ENCODE results near the gene ATXN1.

DNA sequence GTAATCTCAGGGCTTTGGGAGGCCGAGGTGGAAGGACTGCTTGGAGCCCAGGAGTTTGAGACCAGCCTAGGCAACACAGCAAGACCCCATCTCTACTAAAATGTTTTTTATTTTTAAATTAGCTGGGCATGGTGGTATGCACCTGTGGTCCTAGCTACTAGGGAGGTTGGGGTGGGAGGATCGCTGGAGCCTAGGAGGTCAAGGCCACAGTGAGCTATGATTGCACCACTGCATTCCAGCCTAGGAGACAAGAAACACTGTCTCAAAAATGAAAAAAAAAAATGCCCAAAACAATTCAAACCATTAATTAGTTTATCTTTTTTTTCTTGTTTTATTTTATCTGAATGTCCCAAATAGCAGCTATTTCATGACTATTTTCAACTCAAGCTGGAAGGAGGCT, 437.1 kb downstream of the ATXN1 start:
- TF ChIP-seq, protein P1, sequence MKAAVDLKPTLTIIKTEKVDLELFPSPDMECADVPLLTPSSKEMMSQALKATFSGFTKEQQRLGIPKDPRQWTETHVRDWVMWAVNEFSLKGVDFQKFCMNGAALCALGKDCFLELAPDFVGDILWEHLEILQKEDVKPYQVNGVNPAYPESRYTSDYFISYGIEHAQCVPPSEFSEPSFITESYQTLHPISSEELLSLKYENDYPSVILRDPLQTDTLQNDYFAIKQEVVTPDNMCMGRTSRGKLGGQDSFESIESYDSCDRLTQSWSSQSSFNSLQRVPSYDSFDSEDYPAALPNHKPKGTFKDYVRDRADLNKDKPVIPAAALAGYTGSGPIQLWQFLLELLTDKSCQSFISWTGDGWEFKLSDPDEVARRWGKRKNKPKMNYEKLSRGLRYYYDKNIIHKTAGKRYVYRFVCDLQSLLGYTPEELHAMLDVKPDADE (IDR thresholded peaks at IDR 0.05): no peak
- TF ChIP-seq, protein P2, sequence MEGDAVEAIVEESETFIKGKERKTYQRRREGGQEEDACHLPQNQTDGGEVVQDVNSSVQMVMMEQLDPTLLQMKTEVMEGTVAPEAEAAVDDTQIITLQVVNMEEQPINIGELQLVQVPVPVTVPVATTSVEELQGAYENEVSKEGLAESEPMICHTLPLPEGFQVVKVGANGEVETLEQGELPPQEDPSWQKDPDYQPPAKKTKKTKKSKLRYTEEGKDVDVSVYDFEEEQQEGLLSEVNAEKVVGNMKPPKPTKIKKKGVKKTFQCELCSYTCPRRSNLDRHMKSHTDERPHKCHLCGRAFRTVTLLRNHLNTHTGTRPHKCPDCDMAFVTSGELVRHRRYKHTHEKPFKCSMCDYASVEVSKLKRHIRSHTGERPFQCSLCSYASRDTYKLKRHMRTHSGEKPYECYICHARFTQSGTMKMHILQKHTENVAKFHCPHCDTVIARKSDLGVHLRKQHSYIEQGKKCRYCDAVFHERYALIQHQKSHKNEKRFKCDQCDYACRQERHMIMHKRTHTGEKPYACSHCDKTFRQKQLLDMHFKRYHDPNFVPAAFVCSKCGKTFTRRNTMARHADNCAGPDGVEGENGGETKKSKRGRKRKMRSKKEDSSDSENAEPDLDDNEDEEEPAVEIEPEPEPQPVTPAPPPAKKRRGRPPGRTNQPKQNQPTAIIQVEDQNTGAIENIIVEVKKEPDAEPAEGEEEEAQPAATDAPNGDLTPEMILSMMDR (conservative IDR thresholded peaks at IDR 0.05; ENCODE audit: low read depth in 2 of 2): no peak
- TF ChIP-seq POLR2AphosphoS5 (IDR thresholded peaks at IDR 0.05; ENCODE audit: low read depth) (no peak), EZH2 (IDR thresholded peaks at IDR 0.05; ENCODE audit: low read depth, unreplicated experiment) (no peak), EZH2phosphoT487 (IDR thresholded peaks at IDR 0.05; ENCODE audit: unreplicated experiment) (no peak), CREB1 (CRISPR knock-in tag; IDR thresholded peaks at IDR 0.05; ENCODE audit: low read depth) (no peak), JUNB (IDR thresholded peaks at IDR 0.05; ENCODE audit: unreplicated experiment) (no peak), ZNF114 (CRISPR knock-in tag; IDR thresholded peaks at IDR 0.05) (no peak), STAT1 (IDR thresholded peaks at IDR 0.05; ENCODE audit: unreplicated experiment) (no peak)
- TF ChIP-seq, protein P3, sequence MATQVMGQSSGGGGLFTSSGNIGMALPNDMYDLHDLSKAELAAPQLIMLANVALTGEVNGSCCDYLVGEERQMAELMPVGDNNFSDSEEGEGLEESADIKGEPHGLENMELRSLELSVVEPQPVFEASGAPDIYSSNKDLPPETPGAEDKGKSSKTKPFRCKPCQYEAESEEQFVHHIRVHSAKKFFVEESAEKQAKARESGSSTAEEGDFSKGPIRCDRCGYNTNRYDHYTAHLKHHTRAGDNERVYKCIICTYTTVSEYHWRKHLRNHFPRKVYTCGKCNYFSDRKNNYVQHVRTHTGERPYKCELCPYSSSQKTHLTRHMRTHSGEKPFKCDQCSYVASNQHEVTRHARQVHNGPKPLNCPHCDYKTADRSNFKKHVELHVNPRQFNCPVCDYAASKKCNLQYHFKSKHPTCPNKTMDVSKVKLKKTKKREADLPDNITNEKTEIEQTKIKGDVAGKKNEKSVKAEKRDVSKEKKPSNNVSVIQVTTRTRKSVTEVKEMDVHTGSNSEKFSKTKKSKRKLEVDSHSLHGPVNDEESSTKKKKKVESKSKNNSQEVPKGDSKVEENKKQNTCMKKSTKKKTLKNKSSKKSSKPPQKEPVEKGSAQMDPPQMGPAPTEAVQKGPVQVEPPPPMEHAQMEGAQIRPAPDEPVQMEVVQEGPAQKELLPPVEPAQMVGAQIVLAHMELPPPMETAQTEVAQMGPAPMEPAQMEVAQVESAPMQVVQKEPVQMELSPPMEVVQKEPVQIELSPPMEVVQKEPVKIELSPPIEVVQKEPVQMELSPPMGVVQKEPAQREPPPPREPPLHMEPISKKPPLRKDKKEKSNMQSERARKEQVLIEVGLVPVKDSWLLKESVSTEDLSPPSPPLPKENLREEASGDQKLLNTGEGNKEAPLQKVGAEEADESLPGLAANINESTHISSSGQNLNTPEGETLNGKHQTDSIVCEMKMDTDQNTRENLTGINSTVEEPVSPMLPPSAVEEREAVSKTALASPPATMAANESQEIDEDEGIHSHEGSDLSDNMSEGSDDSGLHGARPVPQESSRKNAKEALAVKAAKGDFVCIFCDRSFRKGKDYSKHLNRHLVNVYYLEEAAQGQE (IDR thresholded peaks at IDR 0.05; ENCODE audit: unreplicated experiment): no peak

All from GM23338 (cell line).